GM18861 (cell line): ENCODE data around the gene ZNF469.

Experiments used
- ATAC-seq: cut with Tn5 transposase; IDR thresholded peaks from one replicate; pipeline ENCODE4 v1.9.1; 2021; ENCODE audit not compliant: unreplicated experiment

Gene ZNF469

DNA sequence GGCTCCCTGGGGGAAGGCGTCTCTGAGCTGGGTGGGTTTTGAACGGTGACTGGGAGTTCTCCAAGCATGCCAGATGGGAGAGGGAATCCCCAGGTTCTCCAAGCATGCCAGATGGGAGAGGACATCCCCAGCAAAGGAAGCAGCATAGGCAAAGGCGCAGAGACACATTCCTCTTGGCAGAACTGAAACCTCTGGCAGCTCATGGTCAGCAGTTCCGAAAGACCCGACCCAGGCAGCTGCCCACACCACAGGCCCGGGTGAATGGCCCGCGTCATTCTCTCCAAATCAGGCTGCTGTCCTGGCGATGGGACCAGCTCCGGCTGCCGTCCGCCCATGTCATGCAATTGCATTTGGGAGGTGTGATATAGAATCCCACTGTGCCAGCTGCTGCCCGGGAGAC, 8.0 kb downstream of the ZNF469 start:
- ATAC-seq, result no peak

DNA sequence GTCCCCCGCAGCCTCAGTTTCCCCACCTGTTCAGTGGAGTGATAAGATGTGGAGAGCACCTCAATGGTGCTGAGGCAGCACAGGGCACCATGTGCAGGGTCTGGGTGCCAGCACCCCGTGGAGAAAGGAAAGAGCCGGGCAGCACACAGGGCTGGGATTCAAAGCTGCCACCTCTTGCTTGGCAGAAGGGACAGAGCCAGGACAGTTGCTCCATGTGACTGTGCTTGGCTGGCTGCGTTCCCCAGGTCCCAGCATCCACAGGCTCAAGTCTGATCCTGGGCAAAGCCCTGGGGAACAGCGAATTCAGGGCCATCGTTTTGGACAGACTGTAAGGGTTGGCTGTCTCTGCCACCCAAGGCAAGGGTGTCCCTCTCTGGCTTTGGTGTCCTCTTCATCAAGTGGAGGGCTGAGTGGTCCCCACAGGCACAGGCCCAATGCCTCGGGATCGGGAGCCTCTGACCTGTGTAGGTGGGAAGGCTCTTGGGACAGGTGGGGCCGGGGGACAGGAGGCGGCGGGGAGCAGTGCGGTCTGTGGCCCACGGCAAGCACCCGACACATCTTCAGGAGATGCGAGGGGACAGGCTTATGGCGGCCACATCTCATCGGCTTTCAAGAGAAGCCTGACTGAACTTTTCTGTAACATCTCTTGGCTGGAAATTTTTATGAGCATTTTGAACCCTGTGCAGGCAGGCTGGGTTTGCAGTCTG, 8.5 kb downstream of the ZNF469 start:
- no peak for ATAC-seq

DNA sequence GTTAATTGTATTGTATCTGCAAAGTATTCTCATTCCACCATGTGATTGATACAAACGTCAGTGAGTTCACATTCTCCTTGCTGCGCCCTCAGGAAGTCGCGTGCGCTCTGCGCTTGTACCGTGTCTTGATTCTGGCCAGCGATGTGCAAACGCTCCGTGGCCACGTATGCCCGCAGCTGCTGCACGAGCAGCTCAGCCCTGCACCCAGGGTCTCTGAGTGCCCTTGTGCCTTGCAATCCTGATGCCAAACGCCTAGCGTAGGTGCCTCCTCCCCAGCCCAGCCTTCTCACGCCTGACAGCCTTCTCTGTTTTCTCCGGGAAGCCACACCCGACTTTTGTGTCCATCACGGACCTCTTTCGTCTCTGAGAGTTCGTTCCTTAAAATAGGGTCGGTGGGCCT, 9.4 kb downstream of the ZNF469 start:
- ATAC-seq, result no peak

DNA sequence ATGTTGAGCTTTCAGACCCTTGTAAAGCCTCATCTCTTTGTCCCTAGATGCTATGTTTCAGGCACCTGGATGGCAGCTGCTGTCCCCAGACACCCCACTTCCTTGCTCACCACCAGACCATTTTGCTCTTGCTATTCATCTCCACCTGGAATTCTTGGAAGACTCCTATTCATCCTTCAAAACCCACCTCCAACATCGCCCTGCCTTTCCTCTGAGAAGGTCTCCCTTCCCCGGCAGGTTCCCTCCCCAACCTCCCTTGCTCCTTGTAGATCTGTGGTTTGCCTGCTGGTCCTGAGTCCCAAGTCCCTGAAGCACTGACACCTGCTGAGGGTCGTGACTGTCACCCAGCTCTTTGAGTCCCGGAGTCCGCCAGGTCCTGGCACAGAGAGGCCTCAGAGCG, 9.9 kb downstream of the ZNF469 start:
- no peak for ATAC-seq

DNA sequence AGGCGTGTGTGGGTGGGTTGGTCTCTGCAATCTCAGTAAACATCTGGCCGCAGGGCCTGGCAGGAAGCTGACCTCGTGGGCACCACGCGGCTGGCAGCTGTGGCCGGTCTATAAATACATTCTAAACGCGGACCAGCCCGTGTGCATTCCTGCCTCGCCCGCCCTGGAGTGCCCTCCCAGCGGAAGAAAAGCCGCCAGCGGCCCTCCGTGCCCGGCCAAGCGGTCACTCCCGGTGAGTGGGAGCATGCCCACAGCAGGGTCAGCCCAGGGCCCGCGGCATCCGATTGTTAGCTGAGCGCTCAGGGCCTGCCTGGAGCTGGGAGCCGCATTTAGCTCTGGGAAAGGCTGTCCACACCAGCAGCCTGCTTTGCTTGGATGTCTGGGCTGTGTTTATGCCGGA, 10.3 kb downstream of the ZNF469 start:
- no peak for ATAC-seq

DNA sequence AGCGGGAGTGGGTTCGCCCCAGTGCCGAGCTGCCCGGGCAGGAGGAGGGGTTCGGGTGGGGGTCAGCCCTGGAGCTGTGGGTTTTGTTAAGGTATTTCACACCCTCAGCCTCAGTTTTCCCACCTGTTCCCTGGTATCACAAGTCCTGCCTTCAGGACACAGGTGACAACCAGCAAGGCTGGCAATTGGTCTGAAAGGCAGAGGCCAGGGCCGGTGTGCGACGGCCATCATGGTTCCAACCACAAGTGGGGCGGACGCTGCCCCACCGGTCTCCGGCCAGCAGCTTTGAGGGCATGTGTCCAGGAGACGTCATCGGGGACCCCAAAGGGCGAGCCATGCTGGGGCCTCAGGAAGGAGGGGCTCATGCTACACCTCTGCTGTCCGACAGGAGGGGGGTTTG, 10.8 kb downstream of the ZNF469 start:
- no peak for ATAC-seq

DNA sequence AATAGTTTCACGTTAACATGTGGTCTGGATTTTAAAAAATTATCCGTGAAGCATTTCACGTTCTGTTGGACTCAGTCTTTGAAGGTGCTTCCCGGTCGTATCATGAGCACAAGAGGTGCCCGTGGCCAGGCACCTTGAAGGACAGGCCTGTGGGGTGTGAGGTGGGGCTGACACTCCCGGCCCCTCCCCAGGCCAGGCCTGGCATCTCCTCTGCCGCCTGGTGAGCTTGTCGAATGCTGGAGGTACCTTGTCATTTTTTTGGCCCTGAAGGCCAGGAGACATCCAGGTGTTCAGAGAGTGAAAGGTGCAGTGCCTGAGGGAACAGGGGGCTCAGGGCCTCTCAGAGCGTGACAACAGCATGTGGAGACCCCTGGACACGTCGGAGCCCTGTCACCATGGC, 11.7 kb downstream of the ZNF469 start:
- ATAC-seq, result no peak

DNA sequence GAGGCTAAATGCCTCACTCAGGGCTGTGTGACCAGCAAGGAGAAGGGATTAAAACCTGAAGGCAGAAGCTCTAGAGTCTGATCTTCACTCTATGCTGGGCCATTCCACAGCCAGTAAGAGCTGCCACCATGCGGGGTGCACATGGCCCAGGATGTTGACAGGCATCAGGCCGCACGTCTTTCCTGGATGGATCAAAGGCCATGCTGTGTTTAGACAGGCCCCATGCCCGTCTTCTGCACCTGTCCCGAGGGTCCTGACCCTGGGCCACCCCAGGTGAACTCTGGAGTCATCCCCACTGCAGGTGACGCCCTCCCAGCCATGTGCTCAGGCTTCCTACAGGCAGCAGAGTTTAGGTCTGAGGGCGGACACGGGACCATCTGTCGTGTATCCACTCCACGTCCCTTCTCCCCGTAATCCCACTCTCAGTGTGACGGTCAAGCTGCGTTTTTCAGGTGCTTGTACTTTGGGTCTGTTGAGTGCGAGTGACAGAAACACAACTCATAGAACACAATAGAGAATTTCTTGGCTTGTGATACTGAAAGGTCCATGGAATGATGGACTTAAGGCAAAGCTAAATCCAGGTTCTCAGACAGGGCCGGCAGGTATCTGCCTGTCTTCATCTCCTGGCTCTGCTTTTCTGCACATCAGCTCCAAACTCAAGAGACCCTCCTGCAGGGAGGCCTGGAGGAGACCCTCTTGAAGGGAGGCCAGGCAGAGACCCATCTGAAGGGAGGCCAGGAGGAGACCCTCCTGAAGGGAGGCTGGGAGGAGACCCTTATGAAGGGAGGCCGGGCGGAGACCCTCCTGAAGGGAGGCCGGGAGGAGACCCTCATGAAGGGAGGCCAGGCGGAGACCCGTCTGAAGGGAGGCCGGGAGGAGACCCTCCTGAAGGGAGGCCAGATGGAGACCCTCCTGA, 13.2 kb downstream of the ZNF469 start:
- no peak for ATAC-seq

DNA sequence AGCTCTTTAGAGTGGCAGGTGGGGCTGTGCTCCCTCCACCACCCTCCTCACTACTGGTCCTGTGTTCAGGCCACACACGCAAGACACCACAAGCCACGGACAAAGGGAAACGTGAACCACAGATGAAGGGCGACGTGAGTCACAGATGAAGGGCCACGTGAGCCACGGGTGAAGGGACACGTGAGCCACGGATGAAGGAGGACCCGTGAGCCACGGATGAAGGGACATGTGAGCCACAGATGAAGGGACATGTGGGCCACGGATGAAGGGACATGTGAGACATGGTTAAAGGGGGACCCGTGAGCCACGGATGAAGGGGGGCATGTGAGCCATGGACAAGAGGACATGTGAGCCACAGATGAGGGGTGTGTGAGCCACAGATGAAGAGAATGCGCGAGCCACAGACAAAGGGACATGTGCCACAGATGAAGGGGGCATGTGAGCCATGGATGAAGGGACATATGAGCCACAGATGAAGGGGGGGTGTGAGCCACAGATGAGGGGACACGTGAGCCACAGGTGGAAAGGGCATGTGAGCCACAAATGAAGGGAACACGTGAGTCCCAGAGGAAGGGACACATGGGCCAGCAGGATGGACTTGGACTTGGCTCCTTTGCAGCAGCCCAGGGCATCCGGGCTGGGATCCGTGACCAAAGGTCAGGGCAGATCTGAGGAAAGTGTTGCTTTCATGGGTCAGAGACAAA, 15.6 kb downstream of the ZNF469 start:
- ATAC-seq, result no peak

DNA sequence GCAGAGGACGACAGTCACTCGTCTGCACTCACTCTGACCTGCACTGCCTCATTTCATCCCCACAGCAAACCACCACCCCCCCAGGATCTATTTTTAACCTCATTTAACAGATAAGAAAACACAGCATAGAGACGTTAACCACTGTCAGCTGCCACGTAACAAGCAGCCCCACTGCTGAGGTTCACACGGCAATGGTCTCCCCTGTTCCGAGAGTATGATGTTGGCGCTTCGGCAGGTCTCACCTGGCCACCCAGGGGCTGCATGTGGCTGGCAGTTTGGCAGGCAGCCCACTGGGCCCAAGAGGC, 16.1 kb downstream of the ZNF469 start:
- ATAC-seq, result no peak

DNA sequence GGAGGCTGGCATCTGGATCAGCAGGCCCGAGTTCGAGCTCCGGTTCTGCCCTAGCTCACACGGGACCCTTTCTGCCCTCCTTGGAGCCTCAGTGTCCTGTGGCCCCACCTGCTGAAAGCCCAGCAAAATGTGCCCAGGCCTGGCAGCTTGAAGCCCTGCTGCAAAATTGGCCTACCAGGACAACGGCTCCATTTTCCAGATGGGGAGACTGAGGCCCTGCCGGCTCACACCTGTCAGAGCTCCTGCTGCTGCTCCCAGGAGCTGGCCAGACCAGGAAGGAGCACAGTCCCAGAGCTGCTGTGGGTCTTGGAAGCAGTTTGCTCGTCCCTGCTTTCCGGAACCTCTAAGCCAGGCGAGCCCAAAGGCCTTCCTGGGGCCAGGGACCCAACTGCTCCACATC, 17.4 kb downstream of the ZNF469 start:
- no peak for ATAC-seq

DNA sequence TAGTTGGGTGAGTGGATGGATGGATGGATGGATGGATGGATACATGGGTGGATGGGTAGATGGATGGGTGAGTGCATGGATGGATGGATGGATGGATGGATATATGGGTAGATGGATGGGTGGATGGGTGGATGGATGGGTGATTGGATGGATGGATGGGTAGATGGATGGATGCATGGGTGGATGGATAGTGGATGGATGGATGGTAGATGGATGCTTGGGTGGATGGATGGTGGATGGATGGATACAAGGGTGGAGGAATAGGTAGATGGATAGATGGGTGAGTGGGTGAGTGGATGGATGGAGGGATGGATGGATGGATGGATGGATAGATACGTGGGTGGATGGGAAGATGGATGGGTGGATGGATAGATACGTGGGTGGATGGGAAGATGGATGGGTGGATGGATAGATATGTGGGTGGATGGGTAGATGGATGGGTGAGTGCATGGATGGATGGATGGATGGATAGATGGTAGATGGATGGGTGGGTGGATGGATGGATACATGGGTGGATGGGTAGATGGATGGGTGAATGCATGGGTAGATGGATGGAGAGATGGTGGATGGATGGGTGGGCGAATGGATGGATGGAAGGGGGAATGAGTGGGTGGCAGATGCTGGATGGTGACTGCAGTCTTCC, 19.0 kb downstream of the ZNF469 start:
- no peak for ATAC-seq

DNA sequence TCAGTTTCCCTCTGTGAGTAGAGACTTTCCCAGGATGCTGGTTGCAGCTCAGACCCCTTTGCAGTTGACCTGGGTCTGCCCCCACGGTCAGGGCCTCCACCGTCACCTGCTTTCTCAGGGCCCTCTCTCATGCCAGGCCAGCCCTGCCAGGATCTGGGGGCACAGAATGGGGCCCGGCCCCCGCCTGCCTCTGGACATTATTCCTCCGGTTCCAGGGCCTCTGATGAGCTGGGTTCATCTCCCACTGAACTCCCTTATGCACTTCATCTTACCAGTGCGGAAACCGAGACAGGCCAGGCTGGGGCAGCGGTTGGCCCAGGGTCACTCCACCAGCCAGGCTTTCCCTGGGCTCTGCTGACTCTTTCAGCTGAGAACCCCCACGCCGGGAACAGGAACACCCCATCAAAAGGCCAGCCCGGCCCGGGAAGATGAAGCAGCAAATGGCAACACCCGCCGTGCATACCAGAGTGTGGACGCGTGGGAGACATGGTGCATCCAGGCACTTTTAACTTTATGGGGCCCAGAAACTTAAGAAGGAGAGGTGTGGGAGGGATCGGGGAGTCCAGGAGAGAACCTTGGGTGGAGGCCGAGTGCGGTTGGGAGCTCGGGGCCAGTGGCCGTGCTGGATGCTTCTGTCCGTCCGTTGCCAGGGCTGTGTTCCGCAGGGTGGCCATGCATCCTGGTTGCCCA, 19.9 kb downstream of the ZNF469 start:
- ATAC-seq, result no peak

DNA sequence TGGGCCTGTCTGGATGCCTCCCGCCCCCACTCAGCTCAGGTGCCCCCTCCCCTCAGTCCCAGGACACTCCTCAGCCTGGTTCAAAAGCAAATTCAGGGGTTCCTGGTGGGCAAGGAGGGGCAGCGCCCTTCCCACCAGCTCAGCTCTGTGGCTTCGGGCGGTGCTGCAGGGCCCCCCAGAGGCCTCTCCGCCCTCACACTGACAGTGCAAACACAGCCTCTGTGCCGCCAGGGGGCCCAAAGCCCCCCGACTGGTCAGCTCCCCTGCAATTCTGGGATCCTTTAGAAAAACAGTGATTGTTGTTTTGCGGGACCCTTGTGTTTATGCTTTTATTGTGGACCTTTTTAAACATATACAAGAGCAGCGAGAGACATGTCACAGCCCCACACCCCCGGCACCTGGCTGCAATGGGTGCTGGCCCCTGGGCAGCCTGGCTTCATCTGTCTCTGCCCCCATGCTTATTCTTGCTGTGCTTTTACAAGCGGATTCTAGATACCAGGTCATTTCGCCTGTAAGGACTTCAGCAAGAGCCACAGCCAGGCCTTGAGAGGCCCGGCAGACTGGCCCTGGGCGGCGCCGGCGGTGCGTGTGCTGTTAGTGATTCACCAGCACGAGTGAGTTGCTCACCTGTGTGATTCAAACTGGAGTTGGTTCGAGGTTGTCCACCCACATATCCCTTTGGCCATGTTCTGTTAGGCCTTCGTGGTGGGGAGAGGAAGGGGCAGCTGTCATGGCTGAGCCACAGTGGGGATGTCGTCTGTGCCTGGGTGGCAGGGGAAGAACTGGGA, 21.2 kb downstream of the ZNF469 start:
- ATAC-seq, result no peak

DNA sequence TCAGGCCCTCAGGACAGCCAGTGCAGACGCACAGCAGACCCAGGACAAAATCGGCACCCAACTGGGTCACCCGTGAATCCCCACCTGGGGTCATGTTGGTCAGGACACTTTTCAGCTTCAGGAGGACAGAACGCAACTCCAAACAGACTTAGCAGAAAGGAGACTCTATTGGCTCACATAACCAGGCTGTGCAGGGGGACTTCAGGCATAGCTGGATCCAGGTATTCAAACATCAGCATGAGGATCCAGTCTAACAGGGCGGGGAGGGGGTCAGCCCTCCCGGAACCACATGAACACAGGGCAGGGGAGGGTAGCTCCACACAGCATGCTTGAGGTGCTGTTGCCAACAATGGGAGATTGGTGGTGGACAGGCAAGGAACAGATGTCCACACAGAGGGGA, 22.0 kb downstream of the ZNF469 start:
- ATAC-seq, result no peak

DNA sequence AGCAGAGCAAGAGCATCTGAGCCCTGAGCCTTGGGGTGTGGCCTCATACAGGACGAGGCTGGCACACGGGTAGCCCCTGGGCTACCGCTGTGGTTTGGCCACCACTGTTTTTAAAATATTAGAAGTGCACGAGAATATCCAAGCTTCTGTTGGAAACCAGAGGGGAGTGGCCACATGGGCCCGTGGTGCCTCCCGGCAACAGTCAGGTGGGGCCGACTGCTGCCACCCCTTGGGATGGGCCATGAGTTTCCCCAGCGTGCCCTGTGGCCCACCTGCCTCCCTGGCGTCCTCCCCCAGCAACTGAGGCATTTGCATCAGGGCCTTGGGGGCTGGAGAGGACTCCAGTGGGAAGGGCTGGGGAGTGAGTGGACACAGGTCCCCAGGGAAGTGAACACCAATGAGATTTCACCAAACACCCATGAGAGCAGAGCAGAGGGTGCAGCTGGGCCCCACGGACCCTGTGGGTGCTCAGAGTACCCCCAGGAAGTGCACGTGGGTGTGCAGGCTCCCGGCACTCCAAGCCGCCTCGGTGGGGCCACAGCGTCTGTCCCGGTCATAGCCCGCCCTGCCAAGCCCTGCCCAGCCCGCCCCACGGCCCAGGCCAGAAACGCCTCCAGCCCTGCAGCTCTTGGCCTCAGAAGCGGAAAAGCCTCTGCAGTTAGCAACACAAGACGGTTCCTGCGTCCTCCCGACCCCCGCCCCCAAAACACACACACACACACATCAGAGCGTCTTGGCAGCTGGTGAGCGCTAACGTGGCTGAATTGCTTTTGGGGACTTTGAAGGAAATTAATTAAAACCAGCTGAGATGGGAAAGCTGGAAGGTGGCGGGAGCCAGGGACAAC, 22.7 kb downstream of the ZNF469 start:
- ATAC-seq, result no peak

DNA sequence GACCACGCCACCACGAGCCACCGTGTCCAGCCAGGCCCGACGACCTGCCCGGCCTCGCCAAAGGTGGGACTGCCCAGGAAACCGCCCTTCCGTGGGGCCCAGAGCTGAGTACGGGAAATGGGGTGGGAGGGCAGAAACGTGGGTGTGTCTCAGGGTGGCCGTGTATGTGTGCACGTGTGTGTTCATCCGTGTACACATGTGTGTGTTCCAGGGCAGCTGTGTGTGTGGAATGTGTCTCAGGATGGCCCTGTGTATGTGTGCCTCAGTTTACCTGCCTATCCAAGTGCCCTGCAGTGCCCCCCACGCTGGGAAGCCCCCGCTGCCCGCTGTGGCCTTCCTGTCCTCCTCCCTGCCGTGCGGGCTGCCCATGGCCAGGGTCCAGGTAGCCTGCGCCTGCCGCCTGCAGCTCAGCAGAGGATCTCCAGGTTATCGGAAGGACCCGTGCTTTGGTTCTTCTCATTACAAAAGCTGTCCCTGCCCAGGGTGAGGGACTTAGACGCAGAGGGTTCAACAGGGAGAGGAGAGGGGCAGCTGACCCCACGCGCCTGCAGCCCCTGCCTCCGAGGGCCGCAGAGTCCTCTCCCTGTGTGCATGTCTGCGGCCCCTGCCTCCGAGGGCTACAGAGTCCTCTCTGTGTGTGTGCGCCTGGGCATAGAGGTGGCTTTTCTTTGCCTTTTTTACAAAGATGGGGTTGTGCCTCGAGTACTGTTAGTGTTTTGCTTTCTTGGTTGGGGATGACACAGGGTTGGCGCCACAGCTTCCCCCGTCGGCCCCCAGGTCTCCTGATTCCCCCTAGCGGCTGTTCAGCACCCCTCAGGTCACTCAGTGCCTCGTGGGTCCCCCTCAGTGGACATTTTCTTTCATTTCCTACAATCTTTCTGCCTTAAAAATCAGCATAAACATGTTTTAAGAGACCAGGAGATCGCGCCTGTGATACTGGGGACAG, 23.6 kb downstream of the ZNF469 start:
- ATAC-seq, result no peak

DNA sequence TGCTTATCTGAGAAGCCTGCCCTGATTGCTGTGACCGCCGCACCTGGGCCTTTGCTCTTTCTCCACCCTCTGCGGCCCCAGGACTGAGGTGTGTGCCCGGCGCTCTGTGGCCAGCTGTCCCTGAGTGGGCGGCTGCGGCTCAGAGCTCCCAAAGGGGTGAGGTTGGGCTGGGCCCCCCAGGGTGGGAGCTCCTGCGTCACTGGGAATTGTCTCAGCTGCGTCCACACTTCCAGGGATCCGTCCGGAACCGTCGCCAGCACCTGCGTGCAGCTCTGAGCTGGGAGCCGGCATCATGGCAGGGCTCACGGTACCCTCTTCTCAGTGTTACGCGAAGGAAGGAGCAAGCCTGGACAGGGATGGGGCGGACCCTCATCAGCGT, 24.3 kb downstream of the ZNF469 start:
- ATAC-seq, result no peak
